NCI-H524 (cell line): Measurements from ENCODE around the gene PFDN2.
"Not testable (repeated sequence)": the region's sequence is repeated elsewhere in the genome, so short reads cannot be mapped to it uniquely, and the experiment has no call there.

ENCODE experiments used
- DNase-seq, 2 experiments: peaks; one replicate each; lab custom pipeline; 2025; lab: John Stamatoyannopoulos, UW

Gene PFDN2

DNA sequence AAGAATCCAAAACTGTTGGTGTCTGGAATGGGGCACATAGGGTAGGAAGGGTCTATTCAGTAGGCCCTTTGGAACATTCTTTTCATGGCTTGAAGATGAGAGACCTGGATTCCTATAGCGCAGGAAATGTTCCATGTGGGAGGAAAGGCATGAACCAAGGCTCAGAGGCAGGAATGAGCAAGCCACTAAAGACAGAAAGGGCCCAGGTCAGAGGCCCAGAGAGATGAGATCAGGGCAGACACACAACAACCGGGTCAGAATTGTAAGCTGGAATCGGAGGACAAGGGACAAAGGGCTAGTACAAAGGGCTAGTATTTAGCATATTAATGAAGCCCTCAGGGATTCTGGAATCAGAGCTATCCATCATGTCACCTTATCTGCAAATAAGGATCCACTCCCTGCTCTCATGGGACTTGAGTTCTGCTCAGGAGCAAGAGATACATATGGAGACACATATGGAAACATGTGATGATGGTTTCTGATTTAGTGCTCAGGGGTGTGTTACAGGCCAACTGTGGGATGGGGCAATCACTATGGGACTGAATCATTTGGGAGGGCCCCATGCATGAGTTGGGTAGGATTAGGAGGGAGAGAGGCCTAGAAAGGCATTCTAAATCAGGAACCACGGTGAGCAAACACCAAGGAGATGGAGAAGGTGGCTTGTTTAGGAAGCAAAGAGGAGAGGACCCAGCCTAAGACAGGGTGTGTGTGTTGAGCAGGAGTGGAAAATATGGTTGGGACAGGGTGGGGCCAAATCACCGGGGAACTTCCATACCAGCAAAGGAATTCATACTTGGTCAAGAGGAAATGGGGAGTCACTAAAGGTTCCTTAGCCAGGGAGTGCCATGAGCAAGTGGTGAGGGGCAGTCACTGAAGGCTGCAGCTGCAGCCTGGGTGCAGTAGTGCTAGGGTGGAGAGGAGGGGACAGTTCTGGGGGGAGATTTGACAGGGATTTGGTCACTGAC, 37.1 kb downstream of the PFDN2 start:
- DNase-seq, result no peak

- no peak for DNase-seq
Observed at GRCh38 chr1:161079436-161080110, 38.3 kb downstream of the PFDN2 start.

DNA sequence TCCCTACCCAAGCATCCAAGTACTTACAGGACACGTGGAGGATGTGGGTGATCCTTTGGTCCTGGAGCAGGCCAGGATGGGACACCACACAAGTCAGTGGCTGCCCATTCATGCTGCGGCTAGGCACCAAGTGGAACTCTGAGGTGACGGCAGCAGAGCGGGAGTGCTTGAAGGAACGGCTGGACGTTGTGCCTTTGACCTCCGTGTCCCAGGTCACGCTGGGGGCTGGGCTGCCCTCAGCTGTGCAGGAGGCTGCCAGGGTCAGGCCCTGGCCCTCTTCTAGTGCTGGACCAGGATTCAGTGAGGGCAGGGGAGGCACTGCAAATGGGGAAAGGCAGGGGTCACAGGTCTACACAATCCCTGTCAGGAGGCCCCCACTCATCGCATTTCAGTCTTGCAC, 40.4 kb downstream of the PFDN2 start:
- DNase-seq, result no peak

DNA sequence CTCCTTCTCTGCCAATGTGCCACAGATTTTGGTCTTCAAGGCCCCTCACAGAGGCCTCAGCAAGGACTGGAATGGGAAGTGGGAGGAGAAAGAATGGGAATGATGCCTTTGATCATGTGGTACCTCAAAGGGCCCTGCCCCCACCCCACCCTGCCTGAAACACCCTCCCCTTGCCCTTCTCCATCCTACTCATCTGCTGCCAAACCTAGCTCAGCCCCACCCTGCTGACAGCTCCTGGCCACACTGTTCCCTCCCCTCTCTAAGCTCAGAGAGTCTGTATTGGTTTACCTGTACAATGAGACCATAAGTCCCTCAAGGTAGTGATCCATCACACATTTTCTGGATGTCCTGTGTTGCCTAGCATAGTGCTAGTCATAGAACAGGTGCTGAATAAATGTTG, 41.4 kb downstream of the PFDN2 start:
- DNase-seq, result no peak

DNA sequence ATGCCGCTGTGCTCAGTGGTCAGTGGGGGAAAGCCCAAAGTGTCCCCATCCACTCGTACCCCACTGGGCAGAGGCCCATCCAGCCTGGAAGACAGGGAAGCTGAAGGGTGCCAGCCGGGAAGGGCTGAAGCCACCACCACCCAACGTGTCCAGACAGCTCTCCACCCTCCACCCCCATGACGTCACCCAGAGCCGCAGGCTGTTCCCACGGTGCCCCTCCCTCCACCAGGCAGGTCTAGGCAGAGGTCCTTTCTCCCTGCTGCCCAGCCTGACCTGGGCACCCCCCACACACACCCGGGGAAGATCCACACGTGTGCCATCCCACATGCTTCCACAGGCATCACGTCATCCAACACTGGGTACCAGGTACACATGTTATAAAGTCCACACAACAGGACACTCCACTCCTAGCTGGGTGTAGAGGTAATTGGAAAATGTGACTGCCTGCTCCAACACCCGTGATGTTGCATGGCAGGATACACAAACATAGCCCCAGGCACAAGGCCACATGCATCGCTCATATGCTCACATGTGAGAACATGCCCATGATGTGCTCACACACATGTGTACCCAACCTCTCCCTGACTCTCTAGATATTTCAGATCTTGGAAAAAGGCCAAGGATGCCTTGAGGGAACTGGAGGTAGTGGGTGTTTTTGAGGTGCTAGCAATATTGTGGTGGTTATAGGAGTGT, 43.0 kb downstream of the PFDN2 start:
- no peak for DNase-seq

GRCh38 chr1:161073474-161074121, 44.2 kb downstream of the PFDN2 start:
- DNase-seq, result no peak

DNA sequence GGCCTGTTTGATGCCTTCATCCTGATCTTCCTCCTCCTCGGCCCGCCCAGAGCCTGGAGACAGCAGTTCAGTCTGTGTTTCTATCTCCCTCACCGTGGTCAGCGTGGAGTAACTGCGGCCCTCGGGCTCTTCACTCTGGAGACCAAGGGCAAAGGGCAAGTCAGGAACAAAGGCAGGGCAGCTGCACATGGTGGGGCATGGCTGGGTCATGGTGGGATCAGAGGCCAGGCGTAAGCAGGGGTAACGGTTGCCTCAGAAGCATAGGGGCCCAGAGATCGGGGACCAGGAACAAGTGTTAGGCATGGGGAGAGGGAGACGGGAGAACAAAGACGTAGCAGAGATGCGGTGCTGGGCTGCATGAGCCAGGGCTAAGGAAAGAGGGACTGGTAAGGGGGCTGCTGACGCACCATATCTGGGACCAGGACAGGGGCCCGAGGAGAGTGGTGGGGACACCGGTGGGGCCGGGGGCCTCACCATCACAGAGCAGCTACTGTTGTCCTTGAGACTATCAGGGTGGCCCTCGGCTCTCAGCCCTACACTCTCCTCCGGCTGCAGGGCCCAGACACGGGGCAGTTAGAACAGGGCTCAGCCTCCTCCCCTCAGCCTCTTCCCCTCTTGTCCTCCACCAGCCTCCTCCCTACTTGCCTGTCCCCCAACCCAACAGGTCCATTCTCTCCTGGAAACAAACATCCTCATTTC, 44.9 kb downstream of the PFDN2 start:
- DNase-seq, result no peak

- DNase-seq, result peak; percentile 9 to 28
Observed at GRCh38 chr1:161071886-161072371, 45.9 kb downstream of the PFDN2 start.

GRCh38 chr1:161070761-161071160, 47.1 kb downstream of the PFDN2 start:
- no peak for DNase-seq

- DNase-seq, result no peak
Observed at GRCh38 chr1:161069731-161070270, 48.0 kb downstream of the PFDN2 start, which contains the start of gene ARHGAP30. ARHGAP30 (minus strand) TSS chr1:161069891; CDS start chr1:161069624, 267 bp downstream.

DNA sequence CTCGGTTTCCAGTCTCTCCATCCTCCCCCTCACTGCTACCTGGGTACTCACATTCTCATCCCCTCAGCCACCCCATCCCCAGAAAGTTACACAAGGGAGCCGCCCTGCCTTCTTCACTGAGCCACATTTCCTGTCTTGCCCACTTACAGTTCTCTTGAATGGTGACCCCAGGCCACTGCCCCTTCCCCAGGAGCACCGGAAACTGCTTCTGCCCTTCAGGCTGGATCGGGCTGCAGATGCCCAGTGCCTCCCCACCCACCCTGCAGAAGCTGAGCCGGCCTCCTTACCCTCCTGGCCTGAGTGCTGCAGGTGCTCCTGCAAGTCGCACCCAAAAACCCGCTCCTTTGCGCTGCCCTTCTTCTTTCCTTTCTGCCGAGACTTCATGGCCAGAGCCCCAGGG, 48.6 kb downstream of the PFDN2 start:
- DNase-seq, result no peak

- DNase-seq, result no peak
Observed at GRCh38 chr1:161068306-161069234, 49.3 kb downstream of the PFDN2 start.

DNA sequence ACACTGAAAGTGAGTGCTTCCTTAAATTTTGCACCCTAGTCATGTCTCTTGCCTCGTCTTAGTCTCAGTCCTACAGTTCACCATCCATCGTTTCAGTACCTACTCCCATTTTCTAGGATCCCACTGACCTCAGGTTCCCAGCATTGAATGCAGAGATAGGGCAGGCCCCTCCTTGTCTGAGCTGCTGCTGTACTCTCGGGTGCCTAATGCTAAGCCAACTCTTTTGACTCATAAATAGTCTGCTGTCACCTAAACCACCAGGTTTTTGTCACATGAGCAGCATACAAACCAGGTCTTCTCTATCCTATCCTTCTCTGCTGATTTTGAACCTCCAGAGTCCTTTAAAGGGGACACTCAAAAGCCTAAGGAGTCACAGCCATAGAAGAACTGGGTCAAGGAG, 51.1 kb downstream of the PFDN2 start:
- no peak for DNase-seq

DNA sequence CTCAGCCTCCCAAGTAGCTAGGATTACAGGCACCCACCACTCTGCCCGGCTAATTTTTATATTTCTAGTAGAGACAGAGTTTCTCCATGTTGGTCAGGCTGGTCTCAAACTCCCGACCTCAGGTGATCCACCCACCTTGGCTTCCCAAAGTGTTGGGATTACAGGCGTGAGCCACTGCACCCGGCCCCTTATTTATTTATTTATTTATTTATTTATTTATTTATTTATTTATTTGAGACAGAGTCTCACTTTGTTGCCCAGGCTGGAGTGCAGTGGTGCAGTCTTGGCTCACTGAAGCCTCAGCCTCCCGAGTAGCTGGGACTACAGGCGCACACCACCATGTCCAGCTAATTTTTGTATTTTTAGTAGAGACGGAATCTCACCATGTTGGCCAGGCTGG, 52.2 kb downstream of the PFDN2 start:
- DNase-seq, result not testable (repeated sequence)

DNA sequence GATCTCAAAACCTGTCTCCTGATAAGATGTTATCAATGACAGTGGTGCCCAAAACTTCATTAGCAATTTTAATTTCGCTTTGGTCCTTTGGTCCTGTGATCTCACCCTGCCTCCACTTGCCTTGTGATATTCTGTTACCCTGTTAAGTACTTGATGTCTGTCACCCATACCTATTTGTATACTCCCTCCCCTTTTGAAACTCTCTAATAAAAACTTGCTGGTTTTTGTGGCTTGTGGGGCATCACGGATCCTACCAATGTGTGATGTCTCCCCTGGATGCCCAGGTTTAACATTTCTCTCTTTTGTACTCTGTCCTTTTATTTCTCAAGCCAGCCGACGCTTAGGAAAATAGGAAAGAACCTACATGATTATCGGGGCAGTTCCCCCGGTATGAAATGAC, 53.9 kb downstream of the PFDN2 start:
- not testable (repeated sequence) for DNase-seq

- DNase-seq, result no peak
Observed at GRCh38 chr1:161061419-161061818, 56.4 kb downstream of the PFDN2 start.

DNA sequence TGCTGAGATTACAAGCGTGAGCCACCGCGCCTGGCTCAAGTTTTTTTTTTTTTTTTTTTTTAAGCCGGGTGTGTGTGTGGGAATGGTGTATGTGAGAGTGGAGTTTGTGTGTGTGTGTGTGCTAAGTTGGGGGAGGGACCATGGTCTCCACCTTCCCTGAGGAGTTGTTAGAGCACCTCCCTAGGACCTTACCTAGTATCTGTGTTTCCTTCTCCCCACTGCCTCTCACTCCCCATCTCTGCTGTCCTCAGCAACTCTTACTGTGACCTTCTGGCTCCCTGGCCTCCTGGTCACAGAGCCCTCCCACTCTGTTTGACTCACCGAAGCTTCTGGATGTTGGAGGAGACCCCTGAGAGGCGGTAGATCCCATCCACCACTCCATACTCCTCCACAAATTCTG, 58.5 kb downstream of the PFDN2 start:
- no peak for DNase-seq

GRCh38 chr1:161054805-161055204, 63.0 kb downstream of the PFDN2 start:
- DNase-seq, result no peak

DNA sequence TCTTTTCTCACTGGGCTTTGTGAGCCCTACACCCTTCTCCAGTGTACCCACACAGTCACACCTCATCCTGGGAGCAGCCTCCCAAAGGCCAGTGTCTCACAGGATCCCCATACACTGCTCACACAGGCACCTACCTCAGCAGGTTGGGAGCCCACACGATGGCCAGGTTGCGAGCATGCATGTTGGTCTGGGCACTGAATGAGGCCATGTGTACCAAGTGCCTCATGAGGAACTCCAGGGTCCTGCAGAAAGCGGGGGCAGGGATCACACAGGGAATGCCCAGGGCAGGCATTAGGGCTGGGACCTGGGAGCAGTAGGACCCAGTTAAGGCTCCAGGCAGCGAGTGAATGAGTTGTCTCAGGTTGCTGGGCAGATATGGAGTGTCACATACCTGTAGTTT, 63.6 kb downstream of the PFDN2 start:
- DNase-seq, result no peak

GRCh38 chr1:161052899-161053298, 64.9 kb downstream of the PFDN2 start:
- no peak for DNase-seq
